ENCODE results near the gene TMEM170B.

TMEM170B gene, protein sequence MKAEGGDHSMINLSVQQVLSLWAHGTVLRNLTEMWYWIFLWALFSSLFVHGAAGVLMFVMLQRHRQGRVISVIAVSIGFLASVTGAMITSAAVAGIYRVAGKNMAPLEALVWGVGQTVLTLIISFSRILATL

DNA sequence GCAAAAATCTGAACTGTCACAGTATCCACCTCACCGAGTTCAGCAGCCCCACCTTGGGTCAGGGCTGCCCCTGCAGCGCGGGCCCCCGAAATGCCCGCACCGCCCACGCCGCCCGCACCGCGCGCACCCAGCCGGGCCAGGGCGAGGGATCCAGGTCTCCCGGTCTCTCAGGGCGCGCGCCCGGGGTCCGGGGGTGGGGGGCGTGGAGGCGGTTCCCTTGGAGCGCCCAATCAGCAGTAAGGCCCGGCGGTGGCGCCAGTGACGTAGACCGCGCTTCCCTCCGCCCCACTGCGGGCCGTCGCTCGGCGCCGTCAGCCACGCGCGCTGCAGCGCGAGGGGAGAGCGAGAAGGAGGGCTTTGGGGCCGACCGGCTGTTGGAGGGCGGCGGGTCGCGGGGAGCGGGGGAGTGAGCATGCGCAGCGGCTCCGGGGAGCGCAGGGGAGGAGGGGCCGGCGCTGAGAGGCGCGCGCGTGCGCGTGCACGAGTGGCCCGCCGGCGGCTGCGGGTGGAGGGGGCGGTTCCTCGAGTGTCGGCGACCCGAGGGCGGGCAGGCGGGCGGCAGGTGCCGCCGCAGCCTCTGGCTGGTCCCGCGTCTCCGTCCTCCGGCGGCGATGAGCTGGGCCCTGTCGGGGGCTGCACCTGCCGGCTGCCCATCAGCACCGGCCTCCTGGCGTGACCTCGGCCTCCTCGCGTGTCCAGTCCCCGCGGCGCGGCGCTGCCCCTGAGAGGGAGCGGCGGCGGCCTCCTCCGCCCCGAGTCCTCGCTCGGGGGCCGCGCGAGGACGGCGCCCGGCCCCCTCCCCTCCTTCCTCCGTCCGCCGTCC lies at the start of gene TMEM170B:
TSS of gene TMEM170B (plus strand) at position 521 of the 823 bp plus-strand sequence. CDS start 529 bp downstream, outside the sequence.
- peak; percentile 99 for ATAC-seq
- peak; percentile 97 for DNase-seq

DNA sequence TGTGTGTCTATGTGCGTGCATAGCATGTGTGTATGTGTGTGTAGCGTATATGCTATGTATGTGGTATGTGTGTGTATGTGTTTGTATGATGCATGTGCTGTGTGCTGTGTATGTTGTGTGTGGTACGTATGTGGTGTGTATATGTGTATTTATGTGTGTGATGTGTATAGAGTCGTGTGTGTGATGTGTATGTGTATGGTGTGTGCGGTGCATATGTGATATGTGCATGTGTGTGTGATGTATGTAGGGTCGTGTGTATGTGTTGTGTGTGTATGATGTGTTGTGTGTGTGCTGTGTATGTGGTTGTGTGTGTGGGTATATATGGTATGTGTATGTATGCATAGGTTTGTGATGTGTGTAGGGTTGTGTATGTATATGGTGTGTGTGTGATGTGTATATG lies 46.6 kb upstream of the TMEM170B start:
- ATAC-seq (no peak), DNase-seq (no peak)

DNA sequence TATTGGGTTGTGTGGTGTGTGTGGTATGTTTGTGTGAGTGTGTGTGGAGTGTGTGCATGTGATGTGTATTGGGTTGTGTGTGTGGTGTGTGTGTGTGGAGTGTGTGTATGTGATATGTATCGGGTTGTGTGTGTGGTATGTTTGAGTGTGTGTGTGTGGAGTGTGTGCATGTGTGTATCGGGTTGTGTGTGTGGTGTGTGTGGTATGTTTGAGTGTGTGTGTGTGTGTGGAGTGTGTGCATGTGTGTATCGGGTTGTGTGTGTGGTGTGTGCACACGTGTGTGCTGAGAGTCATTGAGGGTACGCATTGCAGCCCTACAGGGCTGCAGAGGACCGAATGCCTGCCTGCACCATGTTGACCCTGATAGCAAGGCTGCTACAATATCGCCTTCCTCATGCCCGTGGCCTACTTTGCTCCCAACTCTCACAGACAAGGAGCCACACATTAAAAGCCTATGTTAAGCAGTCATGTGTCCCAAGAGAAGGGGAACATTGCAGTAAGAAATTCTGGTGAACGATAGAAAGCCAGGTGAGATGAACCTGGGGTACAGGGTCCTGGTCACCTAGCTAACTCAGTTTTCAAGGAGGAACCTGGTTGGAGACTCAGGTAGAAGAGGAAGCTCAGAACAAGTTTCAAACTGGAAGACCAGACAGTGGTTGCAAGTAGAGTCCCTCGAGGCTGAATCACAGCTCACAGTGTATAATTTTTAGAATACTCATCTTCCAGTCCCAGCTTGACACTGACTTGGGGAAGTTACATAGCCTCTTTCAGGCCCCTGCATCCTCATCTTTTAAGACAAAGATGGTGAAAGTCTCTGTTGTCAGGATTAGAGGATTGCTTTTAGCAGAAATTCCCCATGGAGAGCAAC lies 45.7 kb upstream of the TMEM170B start:
- DNase-seq = no peak
- no peak for ATAC-seq

DNA sequence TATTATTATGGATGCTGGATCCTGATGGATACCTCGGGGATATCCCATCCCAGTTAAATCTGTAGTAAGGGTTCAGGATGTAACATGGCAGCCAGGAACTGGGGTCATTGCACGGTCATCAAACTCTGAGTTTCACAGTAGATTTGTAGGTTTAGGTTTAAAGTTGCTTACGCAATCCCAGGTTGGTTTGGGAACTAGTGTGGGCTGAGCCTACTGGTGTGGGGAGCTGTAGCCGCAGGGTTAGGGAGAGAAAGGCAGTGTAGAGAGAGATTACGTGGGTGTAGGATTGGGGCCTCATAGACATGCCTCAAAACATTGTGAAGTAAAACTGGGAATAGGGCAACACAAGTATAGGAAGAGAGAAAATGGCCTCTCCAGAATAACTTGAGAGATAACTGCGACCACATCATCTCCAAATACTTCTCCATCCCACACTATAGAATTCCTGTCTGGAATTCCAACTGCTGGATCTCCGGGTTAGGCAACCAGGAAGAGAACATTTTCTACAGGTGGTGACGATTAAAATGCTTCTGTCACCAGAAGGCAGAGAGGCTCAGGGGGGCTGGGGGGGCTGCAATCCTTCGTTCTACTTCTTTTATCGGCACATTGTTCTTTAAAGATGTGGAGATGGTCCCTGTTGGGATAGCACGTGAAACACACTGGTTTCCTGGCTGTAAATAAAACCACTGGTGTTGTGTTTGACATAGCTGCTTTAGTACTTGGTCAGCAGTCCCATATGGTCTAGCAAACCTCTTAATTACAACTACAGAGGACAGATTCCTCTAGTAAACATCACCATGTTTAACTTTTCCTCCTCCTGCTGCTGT lies 44.9 kb upstream of the TMEM170B start:
- DNase-seq (no peak), ATAC-seq (no peak)

DNA sequence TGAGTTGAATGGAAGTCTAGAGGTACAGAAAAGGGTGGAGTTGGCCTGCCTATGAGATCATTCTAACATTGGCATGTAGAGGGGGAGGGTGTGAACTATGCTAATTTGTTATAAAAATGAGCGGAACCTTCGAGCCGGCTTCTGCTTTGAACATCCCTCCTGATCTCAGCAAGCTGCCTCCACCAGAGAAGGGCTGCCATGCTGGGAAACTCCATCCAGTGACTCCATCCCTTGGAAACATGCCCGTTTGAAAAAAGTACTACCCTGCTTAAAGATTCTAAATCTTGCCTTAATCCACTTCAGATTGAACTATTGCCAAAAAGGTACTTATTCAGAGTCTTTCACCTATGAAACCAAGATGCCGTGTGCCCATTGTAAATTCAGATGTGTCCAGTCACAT lies 43.6 kb upstream of the TMEM170B start:
- no peak for ATAC-seq
- DNase-seq = no peak

DNA sequence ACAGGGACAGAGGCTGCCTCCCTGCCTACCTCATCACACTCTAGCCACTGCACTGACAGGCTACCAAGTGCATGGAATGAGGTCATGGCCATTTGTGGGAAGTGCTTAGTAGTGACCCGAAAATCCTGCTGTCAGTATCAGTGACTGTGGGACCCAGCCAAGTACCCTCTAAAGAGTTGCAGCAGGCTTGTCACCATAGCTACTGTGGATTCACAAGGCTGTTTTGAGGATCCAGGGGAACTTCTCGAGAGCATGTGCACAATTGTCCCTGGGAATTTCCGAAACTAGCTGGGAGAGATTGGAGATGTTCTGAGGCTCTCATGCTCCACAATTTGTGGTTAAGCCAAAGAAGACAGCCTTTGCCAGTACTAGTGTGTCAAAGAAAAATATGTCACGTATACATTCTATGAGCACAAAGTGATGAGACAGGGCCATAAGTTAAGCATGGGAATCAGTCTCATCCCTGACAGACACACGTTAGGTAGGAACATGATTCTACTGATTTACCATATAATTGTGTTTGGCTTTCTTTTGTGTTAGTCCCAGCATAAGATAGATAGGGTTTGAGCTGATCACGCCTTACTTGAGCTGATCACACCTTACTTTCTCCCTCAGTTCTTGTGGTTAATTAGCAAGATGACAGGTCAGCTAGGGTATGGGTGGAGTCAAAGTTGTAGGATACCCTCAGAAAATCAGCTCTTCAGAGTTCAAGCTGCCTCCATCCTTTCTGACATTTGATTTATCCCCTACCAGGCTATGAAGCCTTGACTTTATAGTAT lies 42.6 kb upstream of the TMEM170B start:
- ATAC-seq = no peak
- DNase-seq = no peak

DNA sequence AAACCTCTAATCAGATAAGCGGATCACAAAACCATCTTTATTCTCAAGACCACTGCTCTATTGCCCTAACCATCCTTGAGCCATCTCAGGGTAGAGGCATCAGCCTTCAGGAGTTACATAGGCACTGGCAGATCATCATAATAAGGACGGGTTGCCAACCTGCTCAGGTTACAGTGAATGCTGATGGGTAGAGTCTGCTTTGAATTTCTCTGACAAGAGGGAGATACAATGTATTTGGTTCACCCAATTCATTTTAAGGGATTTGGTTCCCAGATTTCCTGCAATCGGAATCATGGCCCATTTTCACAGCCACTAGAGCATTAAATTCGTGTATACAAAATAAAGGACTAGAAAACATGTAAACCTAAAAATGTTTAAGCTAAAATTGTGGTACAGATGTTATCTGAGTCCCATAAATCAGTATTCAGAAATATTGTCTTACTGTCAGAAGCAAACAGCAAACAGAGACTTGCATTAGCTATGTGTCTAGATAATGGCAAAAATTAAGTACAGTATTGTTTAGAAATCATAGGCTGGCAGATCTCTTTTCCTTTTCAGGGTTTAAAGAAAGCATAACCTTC lies 41.9 kb upstream of the TMEM170B start:
- ATAC-seq (no peak), DNase-seq (no peak)

DNA sequence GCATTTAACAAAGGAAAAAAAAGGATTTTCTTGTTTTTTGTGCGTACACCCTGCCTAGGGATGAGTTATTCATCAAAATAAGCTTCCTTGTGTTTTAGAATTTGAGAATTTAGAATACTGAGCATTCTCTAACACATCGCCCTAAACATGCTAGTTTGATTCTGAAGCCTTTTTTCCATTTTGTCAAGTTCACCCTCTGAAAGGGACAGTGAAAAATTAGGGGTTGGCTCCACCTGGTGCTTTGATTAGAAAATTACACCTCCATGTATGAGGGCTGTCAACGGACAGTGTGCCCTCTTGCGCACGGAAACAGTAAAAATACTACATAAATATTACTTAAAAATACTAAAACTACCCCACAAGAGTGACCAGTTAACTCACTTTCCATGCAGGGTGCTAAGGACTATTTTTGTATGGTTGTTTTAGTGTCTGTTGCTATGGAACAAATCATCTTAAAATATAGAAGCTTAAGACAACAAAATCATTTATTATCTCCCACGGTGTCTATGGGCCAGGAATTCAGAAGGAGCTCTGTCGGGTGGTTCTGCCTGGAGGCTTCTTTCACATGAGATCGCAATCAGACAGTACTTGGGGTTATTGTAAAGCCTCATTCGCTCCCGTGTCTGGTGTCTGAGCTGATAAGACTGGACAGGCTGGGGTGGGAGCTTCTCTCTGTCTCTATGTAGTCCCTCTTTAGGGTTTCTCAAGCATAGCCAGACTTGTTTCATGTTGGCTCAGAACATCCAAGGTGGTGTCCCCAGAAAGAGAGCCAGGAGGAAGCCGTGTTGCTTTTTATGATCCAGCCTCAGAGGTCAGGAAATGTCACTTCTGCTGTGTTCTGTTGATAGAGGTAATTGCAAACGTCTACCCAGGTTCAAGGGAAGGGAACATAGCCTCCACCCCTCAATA lies 41.1 kb upstream of the TMEM170B start:
- ATAC-seq = peak; percentile 88
- DNase-seq = peak; percentile 66

DNA sequence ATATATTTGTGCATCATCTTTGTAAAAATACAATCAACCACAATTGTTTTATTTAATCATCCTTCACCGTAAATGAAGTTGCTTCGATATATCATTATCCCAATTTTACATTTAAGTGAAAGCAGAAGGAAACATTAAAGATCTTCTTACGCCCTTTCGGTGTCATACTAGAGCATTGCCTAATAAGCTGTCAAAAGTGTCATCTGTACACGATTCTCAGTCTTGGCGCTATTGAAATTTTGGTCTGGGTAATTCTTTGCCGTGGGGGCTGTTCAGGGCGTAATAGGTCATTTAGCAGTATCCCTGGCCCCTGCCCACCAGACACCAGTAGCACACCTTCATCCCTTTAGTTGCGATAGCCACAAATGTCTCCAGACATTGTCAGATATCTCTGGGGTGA lies 40.4 kb upstream of the TMEM170B start:
- ATAC-seq = no peak

DNA sequence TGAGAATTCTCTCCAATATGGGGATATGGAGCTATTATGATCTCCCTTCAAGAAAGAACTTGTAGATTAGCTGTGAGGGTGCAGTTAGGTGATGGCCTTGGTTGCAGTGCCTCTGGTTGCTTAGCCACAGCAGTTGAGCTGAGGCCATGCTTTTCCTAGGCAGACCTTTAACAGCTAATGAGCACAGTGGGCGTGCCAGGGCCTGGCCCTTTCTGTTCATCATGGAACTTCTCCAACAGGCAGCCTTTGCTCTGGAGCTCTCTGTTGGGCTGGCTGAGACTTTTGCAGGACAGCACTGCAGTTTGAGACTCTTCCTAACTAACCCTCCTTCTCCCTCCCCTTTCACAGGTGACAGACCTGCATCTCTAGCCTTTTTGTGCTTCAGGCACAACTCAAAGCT lies 39.7 kb upstream of the TMEM170B start:
- ATAC-seq = no peak
- no peak for DNase-seq

More for the DNA sequence above, 40.4 kb upstream of the TMEM170B start:
- DNase-seq = no peak

DNA sequence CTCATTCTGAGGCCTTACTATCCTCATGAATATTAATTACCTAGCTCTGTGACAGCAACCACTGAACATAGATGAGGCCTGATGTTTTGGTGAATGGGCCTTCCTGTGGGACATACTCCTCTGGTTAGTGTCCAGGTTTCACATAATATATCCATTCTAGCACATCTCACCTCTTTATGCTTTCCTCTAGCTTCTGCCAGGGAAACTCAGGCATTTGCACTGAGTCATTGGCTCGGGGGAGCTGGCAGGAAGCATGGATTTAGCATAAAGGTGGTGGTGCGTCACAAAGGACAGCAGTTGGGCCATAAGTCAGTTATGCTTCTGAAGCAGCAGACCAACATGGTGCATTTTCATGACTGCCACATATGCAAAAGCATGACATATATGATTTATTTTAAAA lies 37.5 kb upstream of the TMEM170B start:
- no peak for ATAC-seq
- DNase-seq = no peak

DNA sequence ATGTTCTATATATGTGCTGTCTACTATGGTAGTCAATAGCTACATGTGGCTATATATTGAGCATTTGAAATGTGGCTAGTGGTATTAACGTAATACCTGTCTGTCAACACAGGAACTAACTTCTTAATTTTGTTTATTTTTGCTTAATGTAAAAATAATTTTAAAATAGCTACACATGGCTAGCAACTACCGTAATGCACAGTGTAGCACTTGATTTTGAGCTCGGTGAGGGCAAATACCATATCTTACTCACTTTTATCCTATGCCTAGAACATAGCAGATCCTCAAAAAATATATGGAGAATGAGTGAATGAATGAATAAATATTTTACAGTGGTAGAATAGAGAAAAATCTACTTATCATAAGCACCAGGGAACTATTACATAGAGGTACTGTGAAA lies 28.1 kb upstream of the TMEM170B start:
- DNase-seq = no peak
- no peak for ATAC-seq

DNA sequence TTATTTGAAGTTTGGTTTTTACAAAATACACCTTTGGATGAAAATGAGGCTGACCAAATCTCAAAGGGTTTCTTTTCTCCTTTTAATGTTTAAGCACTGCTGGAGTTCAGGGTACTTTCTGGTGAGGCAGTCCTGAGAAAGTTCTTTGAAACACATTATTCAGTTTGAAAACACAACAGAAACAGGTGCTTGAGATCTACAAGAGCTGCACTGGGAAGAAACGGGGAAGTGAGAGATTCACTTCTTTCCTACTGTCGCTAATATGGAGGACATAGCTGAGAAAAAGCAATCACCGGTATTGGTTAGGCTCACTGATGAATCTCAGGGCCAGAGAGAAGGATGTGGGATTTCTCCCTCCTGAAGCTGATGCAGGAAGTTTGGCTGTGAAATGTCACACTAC lies 22.9 kb upstream of the TMEM170B start:
- DNase-seq (no peak), ATAC-seq (no peak)

DNA sequence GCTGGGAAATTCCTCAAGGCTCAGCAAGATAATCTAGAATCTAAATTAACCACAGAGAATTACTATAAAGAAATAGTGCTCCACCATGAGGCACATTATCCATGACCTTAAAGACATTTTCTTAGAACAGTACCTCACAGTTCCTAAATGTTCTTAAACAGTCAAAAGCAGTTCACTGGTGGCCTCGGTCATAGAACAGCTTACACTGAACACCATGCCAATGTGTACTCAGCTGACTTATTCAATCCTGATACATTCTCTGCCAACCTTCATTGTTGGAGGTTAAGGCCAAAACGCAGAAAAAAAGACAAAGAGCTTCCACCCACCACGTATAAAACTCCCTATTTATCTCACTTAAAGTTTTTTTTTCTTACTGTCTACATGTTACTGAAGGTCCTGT lies 21.8 kb upstream of the TMEM170B start:
- DNase-seq = no peak

DNA sequence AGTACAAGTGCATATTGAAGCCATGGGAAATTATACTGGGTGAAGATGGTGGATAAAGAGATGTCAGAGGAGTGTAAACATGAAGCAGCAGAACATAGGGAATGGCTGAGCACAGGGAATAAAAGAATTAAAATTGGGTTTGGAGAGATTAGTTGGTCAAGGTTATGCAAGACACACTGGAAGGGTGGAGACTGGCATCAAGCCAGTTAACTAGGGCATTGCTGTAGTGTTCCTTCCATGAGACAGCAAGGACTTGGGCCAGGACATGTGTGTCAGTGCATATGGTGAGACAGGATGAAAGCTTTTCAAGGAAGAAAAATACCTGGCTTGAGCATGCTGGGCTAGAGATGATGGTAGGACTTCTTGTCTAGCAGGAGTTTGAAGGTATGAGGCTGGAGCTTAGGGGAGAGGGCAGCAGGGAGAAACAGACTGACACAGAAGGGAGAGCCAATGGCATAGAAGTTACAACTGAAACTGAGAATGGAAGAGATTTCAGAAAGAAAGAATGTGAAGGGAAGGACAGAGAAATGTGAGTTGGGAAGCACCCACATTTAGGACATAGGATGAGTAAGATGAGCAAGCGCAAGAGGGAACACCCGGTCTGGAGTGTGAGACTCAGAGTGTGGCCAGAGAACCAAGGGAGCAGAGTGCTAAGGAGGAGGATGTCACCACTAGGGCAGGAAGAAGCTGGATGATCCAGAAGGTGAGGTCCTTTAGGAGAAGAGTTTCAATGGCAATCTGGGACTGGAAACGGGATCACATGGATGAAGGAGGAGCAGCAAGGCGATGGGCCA lies 14.5 kb upstream of the TMEM170B start:
- ATAC-seq = no peak

More for the DNA sequence above, 21.8 kb upstream of the TMEM170B start:
- ATAC-seq = no peak

DNA sequence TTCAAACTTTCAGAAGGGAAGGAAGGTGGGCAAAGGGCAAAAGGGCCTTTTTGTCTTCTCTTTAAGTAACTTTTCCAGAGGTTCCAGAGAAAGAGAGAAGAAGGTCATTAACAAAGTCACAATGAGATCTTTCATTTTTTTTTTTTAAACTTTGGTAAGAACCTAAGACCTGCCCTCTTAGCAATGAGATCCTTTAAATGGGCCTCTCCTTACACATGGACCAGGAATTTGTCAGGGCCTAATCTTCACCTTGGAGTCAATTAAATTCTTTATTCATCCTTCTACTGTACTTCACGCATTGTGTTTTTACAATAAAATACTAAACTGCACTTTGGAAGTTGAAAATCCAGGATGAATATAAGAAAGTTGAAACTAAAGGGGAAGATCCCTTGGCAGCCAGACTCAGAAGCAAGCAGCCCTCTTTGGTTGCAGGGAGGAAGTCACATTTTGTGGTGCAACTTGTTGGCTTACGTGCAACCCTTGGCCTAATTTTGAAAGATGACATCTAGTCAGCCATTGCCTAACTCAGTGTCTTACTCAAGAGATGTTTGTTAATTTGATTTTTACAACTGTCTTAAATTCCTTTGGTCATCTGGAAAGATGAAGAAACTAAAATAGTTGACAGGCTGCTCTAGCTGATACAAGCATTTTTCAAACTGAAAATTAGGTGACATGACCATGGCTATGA lies 11.9 kb upstream of the TMEM170B start:
- ATAC-seq = no peak
- DNase-seq = no peak

More for the DNA sequence above, 14.5 kb upstream of the TMEM170B start:
- no peak for DNase-seq

DNA sequence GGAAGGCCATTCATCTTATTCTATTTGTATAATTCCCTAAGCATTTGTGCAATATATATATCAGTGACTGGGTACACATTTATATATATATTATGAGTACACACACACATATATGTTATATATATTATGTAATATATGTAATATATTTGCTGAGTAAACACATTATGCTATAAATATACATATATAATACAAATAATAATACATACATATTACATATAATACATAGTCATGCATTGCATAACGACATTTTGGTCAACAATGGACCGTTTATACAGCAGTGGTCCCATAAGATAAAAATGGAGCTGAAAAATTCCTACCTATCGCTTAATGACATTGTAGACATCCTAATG lies 11.4 kb upstream of the TMEM170B start:
- ATAC-seq (no peak), DNase-seq (no peak)

DNA sequence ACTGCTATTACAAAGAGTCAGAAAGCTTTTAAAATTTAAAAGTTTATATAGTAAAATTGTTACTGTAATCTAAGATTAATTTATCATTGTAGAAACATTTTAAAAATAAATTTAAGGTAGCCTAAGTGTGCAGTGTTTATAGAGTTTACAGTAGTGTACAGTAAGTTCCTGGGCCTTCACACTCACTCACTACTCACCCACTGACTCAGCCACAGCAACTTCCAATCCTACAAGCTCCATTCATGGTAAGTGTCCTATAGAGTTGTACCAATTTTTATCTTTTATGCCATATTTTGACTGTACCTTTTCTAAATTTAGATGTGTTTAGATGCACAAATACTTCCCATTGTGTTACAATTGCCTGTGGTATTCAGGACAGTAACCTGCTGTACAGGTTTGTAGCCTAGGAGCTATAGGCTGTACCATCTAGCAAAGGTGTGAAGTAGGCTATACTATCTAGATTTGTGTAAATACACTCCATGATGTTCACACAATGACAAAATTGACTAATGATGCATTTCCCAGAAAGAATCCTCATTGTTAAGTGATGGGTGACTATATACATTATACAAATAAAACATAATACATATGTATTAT lies 10.2 kb upstream of the TMEM170B start:
- DNase-seq = no peak

More for the DNA sequence above, 10.2 kb upstream of the TMEM170B start:
- no peak for ATAC-seq

Measured in stimulated activated naive CD8-positive, alpha-beta T cell treated with anti-CD3 and anti-CD28 coated beads, Interleukin-15, Interleukin-2, amounts not matched to agents 100 U/mL and 50 U/mL, for 24 hours (primary cell).